SJSA1 (cell line): Measurements from ENCODE around the gene CLDN8. TPM values are rescaled to one million over a fixed set of nuclear protein-coding genes. Genes with fewer than 3 reads are reported as not detected.

ENCODE experiments used
- DNase-seq, 2 experiments: peaks; one replicate each; pipeline ENCODE4 v3.0.0-alpha.2; 2015 to 2020; ENCODE audit warnings: low spot score in 2 of 2, low read depth in 1 of 2
- H3K27ac ChIP-seq: fragments of 250-450 bp; sonication (Bioruptor Pico); 2 replicates; pipeline ENCODE4 v1.5.1; 2020; ENCODE audit warnings: mild to moderate bottlenecking, moderate library complexity
- H3K27me3 ChIP-seq: fragments of 250-450 bp; sonication (Bioruptor Pico); replicated peaks from 2 replicates; pipeline ENCODE4 v1.5.1; 2020; ENCODE audit warnings: mild to moderate bottlenecking, moderate library complexity
- H3K36me3 ChIP-seq: fragments of 250-450 bp; sonication (Bioruptor Pico); 2 replicates; pipeline ENCODE4 v1.5.1; 2020; ENCODE audit warnings: mild to moderate bottlenecking
- H3K4me1 ChIP-seq: fragments of 250-450 bp; sonication (Bioruptor Pico); replicated peaks from 2 replicates; pipeline ENCODE4 v1.6.1; 2021; ENCODE audit warnings: mild to moderate bottlenecking
- H3K4me3 ChIP-seq: fragments of 250-450 bp; sonication (Bioruptor Pico); 2 replicates; pipeline ENCODE4 v1.5.1; 2020; ENCODE audit warnings: mild to moderate bottlenecking
- H3K9me3 ChIP-seq: fragments of 250-450 bp; sonication (Bioruptor Pico); replicated peaks from 2 replicates; pipeline ENCODE4 v1.5.1; 2020; ENCODE audit warnings: mild to moderate bottlenecking
- total RNA-seq: library from RNA; depleted of rRNA; stranded (reverse); fragments of >200 nt; shearing (Covaris generic); gene quantifications from 2 replicates; pipeline ENCODE4 v1.2.3, GENCODE V29; 2014

Gene CLDN8
- total RNA-seq, 1 experiment from 2014 or later = not detected

DNA sequence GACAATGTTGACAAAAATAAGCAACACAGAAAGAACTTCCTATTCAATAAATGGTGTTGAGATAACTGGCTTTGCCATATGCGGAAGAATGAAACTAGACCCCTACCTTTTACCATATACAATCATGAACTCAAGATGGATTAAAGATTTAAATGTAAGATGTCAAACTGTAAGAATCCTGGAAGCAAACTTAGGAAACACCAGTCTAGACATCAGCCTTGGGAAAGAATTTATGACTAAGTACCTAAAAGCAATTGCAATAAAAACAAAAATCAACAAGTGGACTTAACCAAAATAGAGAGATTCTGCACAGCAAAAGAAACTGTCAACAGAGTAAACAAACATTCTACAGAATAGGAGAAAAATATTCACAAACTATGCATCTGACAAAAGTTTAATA lies 16.1 kb upstream of the CLDN8 start:
- H3K4me1 ChIP-seq = no peaks in the 10 kb centered on the region
- no peak overlapping the region for H3K4me3 ChIP-seq
- H3K27me3 ChIP-seq = no peaks in the 10 kb centered on the region
- DNase-seq = no peak
- no peak overlapping the region for H3K27ac ChIP-seq
- no peaks in the 10 kb centered on the region for H3K9me3 ChIP-seq
- H3K36me3 ChIP-seq = no peaks in the 10 kb centered on the region

DNA sequence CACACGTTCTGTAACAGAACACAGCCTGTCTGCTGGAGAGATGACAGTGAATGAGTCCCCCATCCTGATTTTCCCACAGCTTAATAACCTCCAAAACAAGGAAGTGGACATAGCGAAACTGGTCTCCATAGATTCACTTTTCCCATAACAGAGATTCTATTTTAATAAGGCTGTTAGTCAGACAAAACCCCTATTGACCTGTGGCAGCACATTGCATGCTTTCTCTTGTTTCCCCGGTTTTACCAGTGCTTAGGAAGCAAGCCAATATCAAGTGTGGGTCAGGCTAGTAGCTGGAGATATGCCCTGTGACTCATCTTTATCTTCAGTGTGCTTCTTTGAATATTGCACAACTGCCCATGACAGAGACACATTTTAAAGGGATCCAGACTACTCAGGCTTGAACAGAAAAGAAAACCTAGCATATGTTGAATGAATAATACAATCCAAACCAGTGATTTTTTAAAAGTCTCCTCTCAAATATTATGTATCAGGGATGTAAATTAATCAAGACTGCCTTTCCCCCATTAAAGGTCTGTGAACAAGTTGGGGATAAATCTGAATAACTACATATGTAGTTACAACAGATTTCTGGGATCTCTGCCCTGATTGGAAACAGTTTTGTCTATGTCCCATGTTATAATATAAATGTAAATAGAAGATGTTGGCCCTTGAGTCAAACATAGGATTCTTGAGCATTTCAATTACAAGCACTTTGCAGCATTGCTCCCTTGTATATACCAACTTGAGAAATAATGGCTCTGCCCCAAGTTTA lies 11.9 kb upstream of the CLDN8 start:
- Histone ChIP-seq H3K27me3 (no peaks in the 10 kb centered on the region), H3K9me3 (no peaks in the 10 kb centered on the region), H3K36me3 (no peaks in the 10 kb centered on the region), H3K4me1 (no peaks in the 10 kb centered on the region), H3K27ac (no peak overlapping the region), H3K4me3 (no peak overlapping the region)
- no peak for DNase-seq

DNA sequence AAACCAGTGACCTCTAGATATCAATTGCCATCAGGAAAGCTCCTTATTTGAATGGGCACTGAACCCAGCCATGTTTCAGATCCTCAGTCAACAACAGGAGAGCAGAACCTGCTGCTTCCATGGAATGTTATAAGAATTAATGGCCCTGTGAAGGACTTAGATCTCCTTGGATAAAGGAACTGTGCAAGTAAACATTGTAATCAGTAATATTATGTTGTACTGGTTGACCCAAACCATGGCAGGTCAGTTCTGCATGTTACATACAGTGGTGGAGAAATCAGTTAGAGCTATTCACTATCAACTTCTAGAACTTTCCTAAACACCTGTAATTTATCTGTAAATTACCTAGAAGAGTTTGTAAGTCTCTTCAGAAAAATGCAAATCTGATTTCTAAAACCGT lies 11.2 kb upstream of the CLDN8 start:
- Histone ChIP-seq H3K27ac (no peak overlapping the region), H3K27me3 (no peaks in the 10 kb centered on the region), H3K4me1 (no peaks in the 10 kb centered on the region), H3K36me3 (no peaks in the 10 kb centered on the region), H3K4me3 (no peak overlapping the region), H3K9me3 (no peaks in the 10 kb centered on the region)
- no peak for DNase-seq

DNA sequence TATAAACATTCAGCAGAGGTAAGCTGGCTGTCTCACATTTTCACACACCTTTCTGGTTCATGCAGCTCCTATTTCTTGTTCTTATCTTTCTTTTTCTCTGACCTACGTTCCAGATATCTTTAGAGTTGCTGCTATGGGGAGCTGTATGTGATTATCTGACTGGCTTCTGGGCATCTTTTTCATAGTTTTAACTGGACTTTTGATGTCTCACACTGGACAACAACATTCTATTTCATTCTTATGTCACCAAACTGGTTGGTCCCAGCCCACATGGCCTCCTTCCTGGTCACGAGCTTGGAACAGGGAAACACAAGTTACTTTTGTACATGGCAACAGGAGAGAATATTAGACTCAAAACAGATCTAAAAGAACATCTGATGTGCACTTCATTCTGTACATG lies 7.7 kb upstream of the CLDN8 start:
- H3K27ac ChIP-seq = no peak overlapping the region
- H3K27me3 ChIP-seq = no peaks in the 10 kb centered on the region
- H3K9me3 ChIP-seq = no peaks in the 10 kb centered on the region
- no peak overlapping the region for H3K4me3 ChIP-seq
- no peaks in the 10 kb centered on the region for H3K36me3 ChIP-seq
- DNase-seq = no peak
- no peaks in the 10 kb centered on the region for H3K4me1 ChIP-seq

DNA sequence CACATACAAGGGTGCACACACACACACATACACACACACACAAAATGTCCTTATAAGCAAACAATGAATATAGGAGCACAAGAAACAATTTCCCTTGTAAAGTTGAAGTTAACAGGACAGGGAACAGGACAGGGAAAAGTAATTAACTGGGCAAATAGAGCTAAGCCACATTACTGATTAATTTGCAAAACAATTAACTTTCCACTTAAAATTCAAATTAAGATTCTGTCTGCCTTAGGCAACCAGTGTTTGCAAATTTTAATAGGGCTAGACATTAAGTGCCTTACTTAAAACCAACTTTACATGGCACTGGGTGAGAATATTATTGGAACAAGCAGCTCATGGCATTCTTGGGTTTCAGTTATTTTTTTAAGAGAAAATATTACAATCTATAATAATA lies 6.8 kb upstream of the CLDN8 start:
- H3K36me3 ChIP-seq = no peaks in the 10 kb centered on the region
- no peak overlapping the region for H3K27ac ChIP-seq
- H3K9me3 ChIP-seq = no peaks in the 10 kb centered on the region
- H3K4me3 ChIP-seq = no peak overlapping the region
- H3K4me1 ChIP-seq = no peaks in the 10 kb centered on the region
- H3K27me3 ChIP-seq = no peaks in the 10 kb centered on the region
- DNase-seq = no peak

DNA sequence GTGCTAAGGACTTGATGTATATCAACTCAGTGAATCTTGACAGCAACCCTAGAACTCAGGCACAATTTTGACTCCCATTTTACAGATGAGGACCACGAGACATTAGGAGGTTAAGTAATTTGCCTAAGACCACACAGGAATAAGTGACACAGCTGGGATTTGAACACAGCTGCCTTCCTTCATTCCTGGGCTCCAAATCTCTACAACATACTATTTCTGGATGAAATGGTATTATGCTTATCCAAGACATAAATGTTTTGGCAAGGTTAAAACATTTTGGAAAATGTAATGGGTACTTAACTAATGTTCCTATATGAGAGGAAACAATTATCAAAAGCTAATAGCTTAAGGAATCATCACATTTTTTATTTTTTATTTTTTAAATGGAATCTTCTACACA lies 4.8 kb downstream of the CLDN8 start:
- Histone ChIP-seq H3K4me3 (no peak overlapping the region), H3K27ac (no peak overlapping the region), H3K4me1 (no peaks in the 10 kb centered on the region), H3K9me3 (no peaks in the 10 kb centered on the region), H3K36me3 (no peaks in the 10 kb centered on the region), H3K27me3 (no peaks in the 10 kb centered on the region)
- DNase-seq = no peak

DNA sequence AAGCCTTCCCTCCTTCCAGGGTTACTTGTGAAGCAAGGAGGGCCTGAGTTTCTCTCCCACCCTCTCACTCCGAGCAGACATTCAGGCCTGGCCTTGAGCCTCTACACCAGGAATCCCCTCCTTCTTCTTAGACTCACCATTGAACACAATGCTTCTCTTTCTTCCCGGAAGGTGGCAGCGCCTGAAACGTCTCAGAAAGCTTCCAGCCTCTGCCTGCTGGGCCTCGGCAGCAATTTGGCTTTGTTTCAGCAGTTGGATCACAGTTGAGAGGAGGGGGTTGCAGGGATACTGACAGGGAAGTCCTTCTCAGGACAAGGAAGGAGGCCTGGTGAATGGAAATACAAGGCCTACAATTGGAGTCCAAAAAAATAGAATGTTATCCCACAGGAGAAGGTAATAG lies 6.3 kb downstream of the CLDN8 start:
- DNase-seq = no peak
- no peaks in the 10 kb centered on the region for H3K9me3 ChIP-seq
- no peak overlapping the region for H3K4me3 ChIP-seq
- no peaks in the 10 kb centered on the region for H3K27me3 ChIP-seq
- H3K36me3 ChIP-seq = no peaks in the 10 kb centered on the region
- H3K4me1 ChIP-seq = no peaks in the 10 kb centered on the region
- H3K27ac ChIP-seq = no peak overlapping the region

DNA sequence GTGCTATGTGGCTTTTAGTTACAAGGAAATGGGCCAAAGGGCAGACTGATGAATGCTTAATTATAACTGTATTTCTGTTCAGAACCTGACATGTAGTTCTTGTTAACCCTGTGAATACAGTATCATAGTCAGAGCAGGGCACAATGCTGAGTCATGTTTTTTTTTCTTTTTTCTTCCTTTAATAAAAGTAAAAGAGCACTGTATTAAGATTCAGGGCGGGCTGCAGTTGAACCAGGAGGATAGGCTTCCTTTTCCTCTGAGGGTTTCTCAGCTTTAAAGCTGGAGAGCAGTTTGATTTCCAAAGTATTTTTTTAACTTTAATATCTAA lies 8.7 kb downstream of the CLDN8 start:
- Histone ChIP-seq H3K27me3 (no peaks in the 10 kb centered on the region), H3K36me3 (no peaks in the 10 kb centered on the region), H3K4me1 (no peaks in the 10 kb centered on the region), H3K4me3 (no peak overlapping the region), H3K27ac (no peak overlapping the region), H3K9me3 (no peaks in the 10 kb centered on the region)
- DNase-seq = no peak

DNA sequence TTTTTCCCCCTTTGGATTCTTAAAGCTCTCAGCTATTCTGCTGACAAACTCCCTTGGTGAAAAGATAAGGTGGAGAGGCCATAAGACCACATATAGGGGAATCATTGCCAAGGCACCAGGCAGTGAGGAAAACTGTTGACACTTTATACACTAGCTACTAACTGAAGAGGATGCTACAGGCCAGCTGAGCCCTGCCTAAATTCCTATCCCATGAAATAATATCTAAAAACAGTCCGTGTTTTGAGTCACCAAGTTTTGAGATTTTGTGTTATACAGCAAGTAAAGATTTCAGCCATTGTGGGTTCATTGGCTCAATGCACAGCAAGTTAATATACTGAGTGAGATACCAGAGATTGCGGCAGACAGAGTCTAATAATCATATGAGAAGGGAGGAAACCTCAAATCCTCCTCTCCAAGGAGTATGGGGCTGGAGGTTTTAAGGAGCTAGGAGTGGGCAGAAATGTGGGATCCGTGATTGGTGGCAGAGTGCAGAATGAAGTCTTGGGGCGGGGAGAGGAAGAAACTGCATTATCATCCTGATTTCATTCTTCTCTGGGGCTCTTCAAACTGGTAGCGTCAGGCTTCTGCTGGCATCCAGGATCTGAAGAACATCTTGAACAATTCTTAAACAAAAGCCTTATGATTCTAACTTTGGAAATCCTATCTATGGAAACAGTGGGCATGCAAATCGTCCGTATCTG lies 9.2 kb downstream of the CLDN8 start:
- no peak overlapping the region for H3K4me3 ChIP-seq
- H3K4me1 ChIP-seq = no peaks in the 10 kb centered on the region
- H3K27ac ChIP-seq = no peak overlapping the region
- DNase-seq = no peak
- H3K9me3 ChIP-seq = no peaks in the 10 kb centered on the region
- H3K36me3 ChIP-seq = no peaks in the 10 kb centered on the region
- H3K27me3 ChIP-seq = no peaks in the 10 kb centered on the region

DNA sequence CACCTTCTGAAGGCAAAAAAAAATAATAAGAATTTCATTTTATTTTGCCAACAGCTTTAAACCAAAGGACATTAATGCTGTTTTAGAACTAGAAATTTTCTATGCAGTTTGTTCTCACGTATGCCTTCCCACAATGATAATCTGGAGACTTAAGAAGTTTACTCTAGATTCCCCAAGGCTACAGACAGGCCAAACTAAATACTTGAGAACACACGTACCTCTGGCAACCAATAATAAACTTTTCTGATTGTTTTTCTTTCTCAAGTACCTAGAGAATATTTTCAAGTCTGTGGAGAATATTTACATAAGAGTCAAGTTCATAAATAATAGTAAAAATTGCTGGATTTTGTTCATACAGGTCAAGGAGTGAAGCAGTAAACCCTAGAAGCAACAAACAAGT lies 15.9 kb downstream of the CLDN8 start:
- Histone ChIP-seq H3K36me3 (no peaks in the 10 kb centered on the region), H3K4me1 (no peaks in the 10 kb centered on the region), H3K4me3 (no peak overlapping the region), H3K27me3 (no peaks in the 10 kb centered on the region), H3K9me3 (no peaks in the 10 kb centered on the region), H3K27ac (no peak overlapping the region)
- DNase-seq = no peak

DNA sequence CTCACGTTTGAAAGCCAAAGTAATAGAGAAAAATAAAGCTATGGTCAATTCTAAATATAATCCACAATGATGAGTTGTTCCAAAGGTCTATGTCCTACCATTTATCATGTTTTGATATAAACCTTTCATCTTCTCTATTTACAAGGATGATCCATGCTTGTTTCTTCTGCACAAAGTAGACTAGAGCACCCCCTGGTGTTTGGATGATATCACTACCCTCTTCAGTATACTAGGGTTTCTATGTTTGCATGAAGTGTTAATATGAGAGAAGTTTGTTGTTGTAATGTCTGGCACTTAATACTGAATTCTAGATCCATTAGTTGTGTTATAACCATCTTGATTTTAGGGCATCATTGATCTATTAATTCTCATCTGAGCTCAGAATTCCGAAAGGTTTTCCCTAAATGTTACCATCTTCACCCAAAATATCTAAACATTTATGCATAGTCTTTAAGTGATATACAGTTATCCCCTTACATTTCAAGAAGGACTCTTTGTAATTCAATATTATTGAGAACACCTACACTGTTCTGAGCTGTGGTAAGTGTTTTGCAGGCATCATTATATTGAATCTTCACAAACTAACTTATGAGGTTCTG lies 21.1 kb downstream of the CLDN8 start:
- H3K9me3 ChIP-seq = no peaks in the 10 kb centered on the region
- H3K27ac ChIP-seq = no peak overlapping the region
- H3K4me1 ChIP-seq = no peaks in the 10 kb centered on the region
- H3K4me3 ChIP-seq = no peak overlapping the region
- no peaks in the 10 kb centered on the region for H3K36me3 ChIP-seq
- peak in 1 of 2 experiments; percentile 12 for DNase-seq
- no peaks in the 10 kb centered on the region for H3K27me3 ChIP-seq

DNA sequence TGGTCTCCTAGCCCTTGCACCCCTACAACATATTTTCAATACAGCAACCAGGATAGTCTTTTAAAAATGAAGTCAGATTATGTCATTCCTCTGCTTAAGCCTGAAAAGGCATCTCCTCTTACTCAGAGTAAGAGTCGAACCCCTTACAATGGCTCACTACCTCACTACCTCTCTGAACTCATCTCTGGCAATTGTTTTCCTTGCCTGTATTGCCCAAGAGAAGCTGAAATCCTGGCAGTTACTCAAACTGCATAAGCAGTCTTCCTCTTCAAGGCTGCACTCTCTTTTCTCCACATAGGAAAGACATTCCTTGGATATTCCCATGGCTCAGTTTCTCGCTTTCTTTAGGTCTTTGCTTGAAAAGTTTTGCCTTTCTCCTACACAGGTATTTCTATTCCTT lies 22.7 kb downstream of the CLDN8 start:
- no peak overlapping the region for H3K4me3 ChIP-seq
- no peaks in the 10 kb centered on the region for H3K4me1 ChIP-seq
- H3K27ac ChIP-seq = no peak overlapping the region
- no peak for DNase-seq
- H3K27me3 ChIP-seq = no peaks in the 10 kb centered on the region
- H3K9me3 ChIP-seq = no peaks in the 10 kb centered on the region
- no peaks in the 10 kb centered on the region for H3K36me3 ChIP-seq

DNA sequence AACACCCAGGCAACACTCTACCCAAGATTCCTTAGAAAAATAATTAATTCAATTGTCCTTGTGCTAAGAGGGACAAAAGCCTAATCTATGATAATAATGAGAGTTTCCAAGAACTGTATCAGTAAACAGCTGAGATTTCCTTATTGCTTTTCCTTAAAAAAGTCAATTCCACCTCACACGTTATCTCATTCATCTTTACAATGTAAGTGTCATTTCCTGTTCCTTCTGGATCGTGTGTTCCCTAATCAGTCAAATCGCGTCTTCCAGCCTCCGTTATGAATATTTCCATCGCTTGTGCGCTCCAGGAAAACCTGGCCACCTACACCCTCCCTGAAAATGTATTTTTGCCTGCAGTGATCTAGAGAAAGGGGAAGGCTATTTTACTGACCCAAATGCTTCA lies 25.3 kb downstream of the CLDN8 start:
- Histone ChIP-seq H3K4me1 (no peaks in the 10 kb centered on the region), H3K27me3 (no peaks in the 10 kb centered on the region; the same call in 1 of the 2 replicates), H3K27ac (no peak overlapping the region), H3K4me3 (no peak overlapping the region), H3K36me3 (no peaks in the 10 kb centered on the region), H3K9me3 (no peaks in the 10 kb centered on the region)
- no peak for DNase-seq

DNA sequence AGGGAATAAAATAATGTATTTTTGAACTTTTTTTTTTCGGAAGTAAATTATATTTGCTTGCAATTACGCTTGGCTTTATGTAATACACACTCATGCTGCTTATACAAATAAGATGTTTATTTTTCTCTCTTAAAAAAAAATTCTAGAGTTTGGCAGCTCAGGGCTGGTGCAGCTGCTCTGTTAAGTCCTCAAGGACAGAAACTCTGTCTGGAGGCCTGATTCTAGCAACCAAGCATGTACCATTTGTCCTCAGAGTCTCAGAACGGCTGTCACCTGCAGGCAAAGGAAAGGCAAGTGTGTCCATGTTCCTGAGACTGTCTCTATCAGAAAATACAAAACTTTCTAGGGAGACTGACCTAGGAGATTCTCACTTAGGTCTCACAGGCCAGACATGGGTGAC lies 26.1 kb downstream of the CLDN8 start:
- Histone ChIP-seq H3K36me3 (no peaks in the 10 kb centered on the region), H3K4me3 (no peak overlapping the region), H3K27ac (no peak overlapping the region), H3K9me3 (no peaks in the 10 kb centered on the region), H3K27me3 (no peaks in the 10 kb centered on the region; the same call in 1 of the 2 replicates), H3K4me1 (no peaks in the 10 kb centered on the region)
- no peak for DNase-seq
